Cardiac muscle cell (in vitro differentiated cells and primary cell): Measurements from ENCODE around the gene FBXO48. TPM values are rescaled to one million over a fixed set of nuclear protein-coding genes. Genes with fewer than 3 reads are reported as not detected.

Experiments
- DNase-seq, 2 donors: peaks; one replicate each; pipeline versions ENCODE4 v3.0.0 to v3.0.0-alpha.2; 2010 to 2017; ENCODE audit warnings: low read depth in 1 of 2, low spot score in 1 of 2
- H3K27ac ChIP-seq: fragments of 200-600 bp; sonication (generic); 2 replicates; pipeline ENCODE4 v1.5.1; 2016
- H3K27me3 ChIP-seq: fragments of 200-600 bp; sonication (generic); 2 replicates; pipeline ENCODE4 v1.6.0; 2016; ENCODE audit warnings: control low read depth
- H3K36me3 ChIP-seq: fragments of 200-600 bp; sonication (generic); 2 replicates; pipeline ENCODE4 v1.5.1; 2016; ENCODE audit warnings: control low read depth
- H3K4me1 ChIP-seq: fragments of 200-600 bp; sonication (generic); 2 replicates; pipeline ENCODE4 v1.8.1; 2017; ENCODE audit warnings: low read depth, mild to moderate bottlenecking, mixed run types
- H3K4me3 ChIP-seq: fragments of 200-600 bp; sonication (generic); 2 replicates; pipeline ENCODE4 v1.5.1; 2016; ENCODE audit warnings: mild to moderate bottlenecking
- H3K9me3 ChIP-seq: fragments of 200-600 bp; sonication (generic); 2 replicates; pipeline ENCODE4 v1.5.1; 2017; ENCODE audit warnings: low read depth, mild to moderate bottlenecking, control low read depth
- CTCF ChIP-seq: IDR thresholded peaks from 2 replicates; pipeline ENCODE4 v1.5.1; 2012; ENCODE audit warnings: low read depth, mild to moderate bottlenecking, low read length
- polyA plus RNA-seq: library from polyadenylated mRNA; unstranded; fragments of >200 nt; fragmentation: Nextera tagmentation; extraction: Ambion mirVana; gene quantifications from 2 replicates; pipeline ENCODE4 v1.2.1, GENCODE V29; 2016
- total RNA-seq: library from RNA; depleted of rRNA; stranded (reverse); fragments of >200 nt; gene quantifications from 2 replicates; pipeline ENCODE4 v1.2.3, GENCODE V29; 2016

The FBXO48 gene
- total and polyA plus RNA-seq, 2 experiments from 2014 or later = 0.50 to 0.66 TPM

GRCh38 chr2:68506170-68506569 lies 39.1 kb upstream of the FBXO48 start:
- Histone ChIP-seq H3K4me1 (peaks cover 5% of the 10 kb centered on the region), H3K27me3 (no peaks in the 10 kb centered on the region), H3K27ac (no peak overlapping the region), H3K9me3 (no peaks in the 10 kb centered on the region), H3K36me3 (no peaks in the 10 kb centered on the region), H3K4me3 (no peak overlapping the region)
- TF ChIP-seq CTCF = no peak
- no peak for DNase-seq

GRCh38 chr2:68505603-68506159 lies 38.6 kb upstream of the FBXO48 start:
- Histone ChIP-seq H3K4me1 (peaks cover 5% of the 10 kb centered on the region), H3K36me3 (no peaks in the 10 kb centered on the region), H3K27me3 (no peaks in the 10 kb centered on the region), H3K9me3 (no peaks in the 10 kb centered on the region), H3K27ac (no peak overlapping the region), H3K4me3 (no peak overlapping the region)
- TF ChIP-seq CTCF = no peak
- no peak for DNase-seq

GRCh38 chr2:68501768-68502167 lies 34.7 kb upstream of the FBXO48 start:
- no peak for DNase-seq
- Histone ChIP-seq H3K36me3 (no peaks in the 10 kb centered on the region), H3K4me1 (peaks cover 5% of the 10 kb centered on the region), H3K4me3 (no peak overlapping the region), H3K27ac (no peak overlapping the region), H3K27me3 (no peaks in the 10 kb centered on the region), H3K9me3 (no peaks in the 10 kb centered on the region)
- TF ChIP-seq CTCF = no peak

- no peak for TF ChIP-seq CTCF
- peak in 1 of 2 donors; percentile 5 for DNase-seq
- H3K27me3 ChIP-seq = no peaks in the 10 kb centered on the region
- no peak overlapping the region for H3K27ac ChIP-seq
- H3K4me1 ChIP-seq = peaks cover 5% of the 10 kb centered on the region
- no peaks in the 10 kb centered on the region for H3K36me3 ChIP-seq
- no peak overlapping the region for H3K4me3 ChIP-seq
- no peaks in the 10 kb centered on the region for H3K9me3 ChIP-seq
Measured at GRCh38 chr2:68500649-68501048, 33.6 kb upstream of the FBXO48 start.

GRCh38 chr2:68499133-68499532 lies 32.0 kb upstream of the FBXO48 start:
- Histone ChIP-seq H3K9me3 (no peaks in the 10 kb centered on the region), H3K36me3 (no peaks in the 10 kb centered on the region), H3K4me1 (peaks cover 5% of the 10 kb centered on the region), H3K27me3 (no peaks in the 10 kb centered on the region), H3K4me3 (no peak overlapping the region), H3K27ac (no peak overlapping the region)
- no peak for DNase-seq
- TF ChIP-seq CTCF = no peak
